Medulla oblongata (tissue), 1 donor: ENCODE data around the gene GNB1.
A peak's percentile ranks its signal among the peaks of the same experiment; 100 is the strongest.

Experiments used
- DNase-seq: peaks from one replicate; pipeline ENCODE4 v3.0.0-alpha.2; 2015; ENCODE audit errors: extremely low spot score

GNB1 gene

DNA sequence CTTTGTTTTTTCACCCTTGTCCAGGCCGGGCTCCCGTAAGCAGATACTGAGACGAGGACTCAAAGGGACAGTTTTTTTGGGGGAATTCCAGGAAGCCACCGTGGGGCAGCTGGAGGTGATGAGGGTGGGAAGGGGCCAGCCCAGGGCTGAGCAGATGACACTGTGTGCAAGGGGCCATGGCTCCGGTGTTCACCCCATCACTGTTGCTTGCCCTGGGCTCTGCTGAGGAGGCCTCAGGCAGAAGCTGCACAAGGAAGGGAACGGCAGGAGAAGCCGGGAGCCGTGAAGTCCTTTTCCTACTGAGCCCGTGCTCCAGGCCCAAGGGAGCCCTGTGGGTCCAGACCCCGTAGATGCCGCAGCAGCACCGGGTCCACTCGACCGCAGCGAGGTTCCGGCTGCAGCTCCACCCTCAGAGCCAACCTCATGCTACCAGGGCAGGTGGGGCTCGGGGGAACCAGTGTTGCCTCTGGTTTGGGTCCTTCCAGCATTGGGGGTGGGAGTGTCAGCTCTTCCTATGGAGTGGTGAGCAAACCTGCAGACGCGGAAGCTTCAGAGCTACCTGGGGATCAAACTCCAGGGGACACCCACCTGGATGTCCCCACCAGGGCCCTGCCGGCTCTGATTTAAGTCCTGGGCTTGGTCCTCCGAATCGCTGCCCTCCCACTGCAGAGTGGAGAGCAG lies 19.9 kb upstream of the GNB1 start:
- DNase-seq, result no peak

DNA sequence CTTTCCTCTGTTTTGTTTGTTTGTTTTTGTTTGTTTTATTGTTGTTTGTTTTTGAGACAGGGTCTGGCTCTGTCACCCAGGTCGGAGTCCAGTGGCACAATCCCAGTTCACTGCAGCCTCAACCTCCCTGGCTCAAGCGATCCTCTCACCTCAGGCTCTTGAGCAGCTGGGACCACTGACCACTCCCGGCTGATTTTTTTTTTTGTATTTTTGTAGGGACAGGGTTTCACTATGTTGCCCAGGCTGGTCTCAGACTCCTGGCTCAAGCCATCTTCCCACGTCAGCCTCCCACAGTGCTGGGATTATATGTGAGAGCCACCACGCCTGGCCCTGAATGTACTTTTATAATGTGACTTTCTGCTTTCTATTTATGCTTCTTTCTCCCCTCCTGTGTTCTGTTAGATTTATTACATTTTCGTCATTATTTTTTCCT lies 19.2 kb upstream of the GNB1 start:
- no peak for DNase-seq

DNA sequence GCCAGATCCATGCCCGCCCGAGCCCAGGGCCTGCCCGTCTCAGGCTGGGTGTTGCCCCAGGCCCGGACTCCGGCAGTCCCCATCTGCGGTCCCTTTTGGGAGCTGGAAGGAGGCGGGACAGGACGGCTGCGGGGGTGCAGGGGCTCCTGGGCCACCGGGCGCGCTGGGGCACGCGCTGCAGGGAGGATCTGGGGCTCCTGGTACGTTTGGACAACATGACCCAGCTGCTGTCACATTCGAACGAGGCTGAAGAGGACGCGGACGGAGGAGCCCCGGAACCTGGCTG lies 17.6 kb upstream of the GNB1 start:
- DNase-seq, result no peak

DNA sequence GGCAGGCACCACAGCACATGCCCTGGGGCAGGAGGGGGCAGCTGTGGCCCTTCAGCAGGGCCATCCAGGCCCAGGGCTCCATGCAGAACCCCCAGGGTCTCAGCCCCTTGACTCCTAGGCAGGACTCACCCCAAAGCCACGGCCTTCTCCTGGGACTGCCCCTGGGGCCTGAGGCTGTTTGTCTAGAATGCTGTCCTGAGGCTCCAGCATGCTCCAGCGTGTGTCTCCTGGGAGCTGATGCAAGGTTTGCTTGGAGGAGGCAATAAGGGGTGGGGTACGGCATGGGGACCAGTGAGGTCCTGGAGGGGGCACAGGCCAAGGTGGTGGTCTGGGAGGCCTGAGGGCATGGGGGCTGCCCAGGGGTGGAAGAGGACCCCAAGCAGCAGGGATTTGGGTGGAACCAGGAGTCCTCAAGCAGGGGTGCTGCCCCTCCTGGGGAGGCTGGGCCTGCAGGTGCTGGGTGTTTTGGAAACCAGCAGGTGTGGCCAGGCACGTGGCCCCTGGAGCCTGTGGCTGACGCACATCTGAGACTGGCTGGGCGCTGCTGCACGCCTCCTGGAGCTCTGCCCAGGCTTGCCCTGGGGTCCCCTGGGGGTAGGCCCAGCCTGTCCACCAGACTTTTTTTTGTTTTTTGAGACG lies 16.3 kb upstream of the GNB1 start:
- DNase-seq, result no peak

DNA sequence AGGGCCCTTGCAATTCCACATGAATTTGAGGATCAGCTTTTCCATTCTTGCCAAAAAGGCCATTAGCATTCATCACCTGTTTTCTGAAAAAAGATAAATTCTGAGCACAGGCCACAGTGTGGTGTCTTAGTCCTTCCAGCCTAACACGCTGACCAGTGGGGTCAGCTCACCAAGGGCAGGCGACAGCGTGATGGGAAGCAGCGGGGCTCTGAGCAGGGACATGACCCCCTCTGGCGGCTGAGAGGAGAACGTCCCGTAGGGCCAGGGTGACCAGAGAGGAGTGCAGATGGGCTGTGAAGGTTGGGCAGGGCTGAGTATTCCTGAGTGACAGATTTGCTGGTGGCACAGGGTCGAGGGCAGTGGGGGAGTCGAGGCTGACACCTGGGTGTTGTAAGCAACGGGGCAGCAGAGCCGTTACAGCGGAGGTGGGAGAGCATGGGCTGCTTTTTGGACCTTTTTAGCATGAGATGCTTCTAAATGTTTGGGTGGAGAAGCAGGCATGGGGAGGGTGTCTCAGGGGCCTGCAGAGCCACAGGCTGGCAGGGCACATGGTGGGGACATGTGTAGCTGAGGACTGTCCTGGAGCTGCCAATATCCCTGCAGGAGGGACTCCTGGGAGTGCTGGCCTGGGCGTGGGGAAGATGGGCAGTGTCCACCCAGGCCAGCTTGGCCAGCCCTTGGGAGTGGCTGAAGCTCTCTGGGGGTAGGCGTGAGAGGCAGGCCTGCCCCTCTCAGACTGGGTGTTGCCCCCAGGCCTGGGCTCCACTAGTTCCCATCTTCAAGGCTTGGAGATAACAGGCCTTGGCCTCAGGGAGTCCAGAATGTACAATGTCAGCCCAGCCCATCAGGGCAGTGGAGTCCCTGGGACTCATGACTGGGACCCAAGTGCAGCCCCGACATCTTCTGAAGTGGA lies 15.6 kb upstream of the GNB1 start:
- peak; percentile 92 for DNase-seq

GRCh38 chr1:1903224-1903623 lies 12.3 kb upstream of the GNB1 start:
- no peak for DNase-seq

DNA sequence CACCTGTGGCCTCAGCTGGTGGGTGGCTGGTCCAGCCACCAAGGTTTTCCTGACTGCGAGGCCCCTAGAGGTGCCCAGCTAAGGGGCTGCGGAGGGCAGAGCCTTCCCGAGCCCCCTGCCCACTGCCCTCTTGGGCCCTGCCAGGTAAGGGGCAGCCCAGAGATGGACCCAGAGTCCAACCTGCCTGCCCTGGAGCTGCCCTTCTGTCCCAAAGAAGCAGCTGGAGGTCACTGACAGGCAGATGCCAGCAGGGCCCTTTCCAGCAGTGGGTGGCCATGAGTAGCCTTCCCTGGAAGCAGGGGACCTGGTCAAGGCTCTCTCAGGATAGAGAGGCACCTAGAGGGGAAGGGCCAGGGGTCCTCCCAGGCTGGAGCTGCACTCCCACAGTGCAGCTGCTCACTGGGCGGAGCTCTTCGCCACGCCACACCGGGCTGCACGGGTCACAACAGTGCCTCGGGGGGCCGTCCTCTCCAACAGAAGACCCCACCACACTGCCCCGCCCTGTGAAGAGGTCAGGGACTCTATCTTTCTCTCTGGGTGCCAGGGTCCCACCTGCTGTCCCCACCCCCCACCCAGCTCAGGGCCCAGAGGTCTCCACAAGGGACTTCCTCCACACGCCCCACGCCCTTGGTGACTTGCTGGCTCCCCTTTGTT lies 10.9 kb upstream of the GNB1 start:
- no peak for DNase-seq

DNA sequence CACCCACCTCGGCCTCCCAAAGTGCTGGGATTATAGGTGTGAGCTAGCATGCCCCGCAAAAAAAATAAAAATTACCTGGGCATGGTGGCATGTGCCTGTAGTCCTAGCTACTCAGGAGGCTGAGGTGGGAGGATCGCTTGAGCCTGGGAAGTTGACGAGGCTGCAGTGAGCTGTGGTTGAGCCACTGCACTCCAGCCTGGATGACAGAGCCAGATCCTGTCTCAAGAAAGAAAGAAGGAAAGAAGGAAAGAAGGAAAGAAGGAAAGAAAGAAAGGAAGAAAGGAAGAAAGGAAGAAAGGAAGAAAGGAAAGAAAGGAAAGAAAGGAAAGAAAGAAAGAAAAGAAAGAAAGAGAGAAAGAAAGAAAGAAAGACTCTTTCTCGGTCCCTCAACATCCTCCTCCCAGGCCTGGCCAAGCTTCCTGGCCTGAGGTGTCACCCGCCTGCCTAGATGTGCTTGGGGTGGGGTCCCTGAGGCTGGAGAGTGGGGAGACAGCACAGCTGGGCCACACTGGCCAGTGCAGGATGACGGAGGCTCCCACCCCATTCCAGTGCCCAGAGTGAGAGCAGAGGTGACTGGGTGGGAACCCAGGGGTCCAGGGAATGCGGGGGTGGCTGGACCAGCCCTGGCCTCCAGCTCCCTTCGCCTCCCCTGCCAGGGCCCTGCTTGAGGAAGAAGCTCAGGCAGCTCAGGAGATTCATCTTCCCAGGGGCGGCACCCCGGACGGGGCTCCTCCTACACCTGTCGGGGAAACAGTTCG lies 10.2 kb upstream of the GNB1 start:
- no peak for DNase-seq

- no peak for DNase-seq
Observed at GRCh38 chr1:1899967-1900327, 9.1 kb upstream of the GNB1 start.

GRCh38 chr1:1899266-1899966 lies 8.5 kb upstream of the GNB1 start:
- DNase-seq, result no peak

GRCh38 chr1:1898246-1898933 lies 7.5 kb upstream of the GNB1 start:
- no peak for DNase-seq

GRCh38 chr1:1895456-1896336 lies 4.8 kb upstream of the GNB1 start:
- DNase-seq, result no peak

DNA sequence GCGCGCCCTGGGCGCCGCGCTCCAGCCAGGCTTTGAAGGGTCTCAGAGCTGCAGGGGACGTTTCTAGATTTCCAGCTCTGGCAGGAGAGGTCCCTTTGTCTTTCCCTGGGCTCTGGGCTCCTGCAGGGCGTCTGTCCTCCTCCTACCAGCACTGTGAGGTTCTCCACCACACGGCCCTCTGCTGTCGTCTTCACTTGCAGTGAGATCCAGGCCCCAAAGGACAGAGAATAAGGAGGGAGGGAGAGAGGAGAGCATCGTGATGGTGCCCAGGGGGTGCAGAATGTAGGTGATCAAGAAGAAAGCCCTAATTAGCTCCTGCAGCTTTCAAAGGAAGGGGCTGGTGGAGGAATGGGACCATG lies 4.2 kb upstream of the GNB1 start:
- no peak for DNase-seq

DNA sequence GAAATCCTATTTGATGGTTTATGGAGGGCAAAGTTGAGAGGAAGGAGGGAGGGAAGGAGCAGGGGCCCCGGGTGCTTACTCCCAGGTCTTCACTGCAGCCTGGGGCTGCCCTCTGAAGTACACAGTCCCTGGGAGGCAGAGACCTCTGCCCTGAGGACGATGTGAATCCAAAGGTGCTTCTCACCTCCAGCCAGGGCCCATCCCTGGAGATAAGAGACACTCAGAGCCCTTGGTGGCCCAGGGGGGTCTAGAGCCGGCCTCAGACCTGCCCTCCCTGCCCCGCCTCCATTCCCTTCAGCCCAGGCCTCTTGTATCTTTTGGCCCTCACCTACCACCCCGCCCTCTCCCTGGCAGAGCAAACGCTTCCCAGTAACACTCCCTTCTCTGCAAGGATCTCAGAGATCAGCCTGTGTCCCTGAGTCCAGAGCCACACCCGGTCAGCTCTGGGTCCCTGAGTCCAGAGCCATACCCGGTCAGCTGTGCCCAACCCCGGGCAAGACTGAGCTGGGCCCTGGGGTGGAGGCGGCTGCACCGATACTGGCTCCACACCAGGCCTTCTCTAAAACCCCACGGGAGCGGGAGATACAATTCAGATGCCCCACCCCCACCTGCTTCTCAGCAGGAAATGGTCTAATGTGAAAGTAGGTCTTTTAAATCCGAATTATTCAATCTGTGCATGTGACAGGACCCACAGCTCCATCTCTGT lies 3.6 kb upstream of the GNB1 start:
- no peak for DNase-seq

DNA sequence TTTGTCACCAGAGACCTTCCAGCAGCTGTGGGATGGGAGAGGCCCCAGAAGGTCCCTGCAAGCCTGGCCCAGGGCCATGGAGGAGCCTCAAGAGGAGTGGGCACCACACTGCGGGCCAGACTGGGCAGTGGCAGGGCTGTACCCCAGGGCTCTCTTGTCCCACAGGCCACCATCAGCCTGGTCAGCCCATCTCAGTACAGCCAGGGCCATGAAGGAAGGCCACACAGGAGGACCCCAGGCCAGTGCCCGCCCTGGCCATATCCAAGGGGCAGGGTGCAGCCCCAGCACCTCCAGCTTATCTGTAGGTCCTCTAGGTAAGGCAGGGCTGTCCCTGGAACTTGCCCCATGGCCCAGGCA lies 3.1 kb upstream of the GNB1 start:
- DNase-seq, result no peak

DNA sequence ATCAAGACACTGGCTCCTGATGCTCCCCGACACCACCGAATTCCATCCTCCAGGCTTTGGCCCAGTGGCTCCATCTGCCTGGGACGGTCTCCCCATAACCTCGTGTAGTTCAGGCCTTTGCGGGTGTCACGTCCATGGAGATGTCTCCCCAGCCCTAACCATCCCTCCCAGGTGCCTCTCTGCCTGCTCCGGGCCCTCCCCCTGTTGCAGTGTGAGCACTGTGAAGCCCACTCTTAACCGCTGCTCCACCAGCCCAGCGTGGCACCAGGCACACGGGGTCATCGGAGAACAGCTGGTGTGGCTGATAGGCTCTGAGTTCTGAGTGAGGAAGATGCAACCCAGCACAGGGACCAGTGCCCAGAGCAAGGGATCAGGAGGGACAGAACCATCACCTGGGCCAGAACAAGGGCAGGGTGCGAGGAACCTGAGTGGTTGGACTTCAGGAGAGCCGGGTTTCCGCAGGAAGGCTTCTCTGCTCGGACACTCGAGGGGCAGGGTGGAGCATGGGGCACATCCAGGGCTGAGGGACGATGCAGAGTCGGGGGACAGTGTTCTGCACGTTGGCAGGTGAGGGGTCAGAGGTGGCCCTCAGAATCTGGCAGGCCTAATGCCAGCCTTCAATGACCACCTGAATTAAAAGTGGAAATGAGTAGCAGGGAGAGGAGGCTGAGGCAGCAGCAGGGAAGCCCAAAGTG lies 2.6 kb upstream of the GNB1 start:
- no peak for DNase-seq

DNA sequence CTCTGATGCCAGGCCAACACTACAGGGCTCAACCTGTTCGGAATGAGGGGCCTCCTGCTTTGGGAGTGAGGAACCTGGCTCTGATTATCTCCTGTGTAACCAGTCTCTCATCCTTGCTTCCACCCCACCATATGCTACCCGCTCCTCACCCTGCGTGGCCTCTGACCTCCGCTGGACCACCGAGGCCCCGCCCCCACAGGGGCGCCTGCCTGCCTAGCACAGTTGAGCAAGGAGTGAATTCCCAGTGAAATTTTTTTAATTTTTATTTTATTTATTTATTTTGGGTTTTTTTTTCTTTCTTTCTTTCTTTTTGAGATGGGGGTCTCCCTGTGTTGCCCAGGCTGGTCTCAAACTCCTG lies 1.9 kb upstream of the GNB1 start:
- DNase-seq, result no peak

GRCh38 chr1:1892079-1892762 lies 1.3 kb upstream of the GNB1 start:
- DNase-seq, result no peak
